ENCODE measurements around the gene DLL1.

DLL1 gene

DNA sequence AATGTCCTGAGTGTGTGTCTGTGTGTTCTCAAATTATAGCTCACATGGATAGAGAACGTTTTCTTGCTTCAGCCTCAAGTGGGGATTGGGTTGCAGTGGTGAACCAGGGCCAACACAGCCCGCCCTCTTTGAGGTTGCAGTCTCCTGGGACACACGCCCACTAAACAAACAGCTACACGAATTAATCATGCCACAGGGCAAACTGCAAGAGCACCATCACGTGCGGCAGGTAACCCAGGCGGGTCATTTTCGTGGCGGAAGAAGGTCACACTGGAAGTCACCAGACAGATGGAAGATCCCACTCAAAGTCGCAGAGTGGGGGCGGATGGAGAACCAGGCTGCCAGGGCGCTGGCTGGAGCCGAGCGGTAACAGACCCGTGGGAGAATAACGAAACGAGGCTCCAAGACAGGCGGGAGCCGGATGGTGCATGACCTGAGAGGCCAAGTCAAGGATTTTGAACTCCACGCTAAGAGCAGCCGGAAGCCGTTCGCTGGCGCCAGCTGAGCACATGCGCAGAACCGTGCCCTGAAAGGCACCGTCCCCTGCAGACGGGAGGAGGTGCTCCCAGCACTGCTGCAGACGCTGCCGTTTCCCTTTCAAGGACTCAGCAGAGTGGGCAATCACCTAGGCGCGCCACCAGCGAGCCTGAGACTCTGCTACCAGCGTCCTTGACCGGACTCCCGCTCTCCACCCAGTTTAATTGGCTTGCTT is 10.7 kb downstream of the DLL1 start:
- Histone ChIP-seq H3K27me3 (peaks cover 18% of the 10 kb centered on the region), H3K4me1 (ENCODE audit: control insufficient read depth in 1 of 2, insufficient read depth in 1 of 2, low read depth in 1 of 2, low read length in 1 of 2) (peaks cover 12 to 16% of the 10 kb centered on the region in 2 experiments), H3K36me3 (no peaks in the 10 kb centered on the region), H3K9me3 (no peaks in the 10 kb centered on the region), H3K27ac (peak overlapping the region; percentile 75), H3K4me3 (ENCODE audit: low read depth in 1 of 2, low read length in 1 of 2) (peak overlapping the region; percentile 39 to 58)
- TF ChIP-seq, protein P1, sequence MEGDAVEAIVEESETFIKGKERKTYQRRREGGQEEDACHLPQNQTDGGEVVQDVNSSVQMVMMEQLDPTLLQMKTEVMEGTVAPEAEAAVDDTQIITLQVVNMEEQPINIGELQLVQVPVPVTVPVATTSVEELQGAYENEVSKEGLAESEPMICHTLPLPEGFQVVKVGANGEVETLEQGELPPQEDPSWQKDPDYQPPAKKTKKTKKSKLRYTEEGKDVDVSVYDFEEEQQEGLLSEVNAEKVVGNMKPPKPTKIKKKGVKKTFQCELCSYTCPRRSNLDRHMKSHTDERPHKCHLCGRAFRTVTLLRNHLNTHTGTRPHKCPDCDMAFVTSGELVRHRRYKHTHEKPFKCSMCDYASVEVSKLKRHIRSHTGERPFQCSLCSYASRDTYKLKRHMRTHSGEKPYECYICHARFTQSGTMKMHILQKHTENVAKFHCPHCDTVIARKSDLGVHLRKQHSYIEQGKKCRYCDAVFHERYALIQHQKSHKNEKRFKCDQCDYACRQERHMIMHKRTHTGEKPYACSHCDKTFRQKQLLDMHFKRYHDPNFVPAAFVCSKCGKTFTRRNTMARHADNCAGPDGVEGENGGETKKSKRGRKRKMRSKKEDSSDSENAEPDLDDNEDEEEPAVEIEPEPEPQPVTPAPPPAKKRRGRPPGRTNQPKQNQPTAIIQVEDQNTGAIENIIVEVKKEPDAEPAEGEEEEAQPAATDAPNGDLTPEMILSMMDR (IDR thresholded peaks at IDR 0.05), result no peak

DNA sequence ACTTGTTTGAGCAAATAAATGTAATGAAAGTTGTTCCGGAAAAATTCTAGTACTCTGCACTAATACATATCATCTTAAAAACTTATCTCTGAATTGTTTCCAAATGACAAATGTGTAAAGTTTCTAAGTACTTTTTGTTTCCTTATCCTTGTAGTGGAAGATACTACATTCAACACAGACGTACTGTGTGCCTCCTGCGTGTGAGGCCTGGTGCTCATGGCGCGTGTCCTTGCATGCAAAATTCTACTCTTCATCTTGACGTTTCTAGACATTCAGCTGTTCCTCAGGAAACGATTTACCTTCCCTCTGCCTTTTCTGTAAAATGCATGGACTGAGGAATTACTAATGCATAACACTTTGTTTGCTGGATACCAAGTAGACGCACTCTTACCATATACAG is 11.5 kb downstream of the DLL1 start:
- H3K4me1 ChIP-seq (ENCODE audit: control insufficient read depth in 1 of 2, insufficient read depth in 1 of 2, low read depth in 1 of 2, low read length in 1 of 2), result peaks cover 12 to 16% of the 10 kb centered on the region in 2 experiments
- H3K36me3 ChIP-seq, result no peaks in the 10 kb centered on the region
- no peak overlapping the region for H3K27ac ChIP-seq
- H3K4me3 ChIP-seq (ENCODE audit: low read depth in 1 of 2, low read length in 1 of 2), result no peak overlapping the region
- no peaks in the 10 kb centered on the region for H3K9me3 ChIP-seq
- TF ChIP-seq, protein P1 (IDR thresholded peaks at IDR 0.05), result no peak
- peaks cover 18% of the 10 kb centered on the region for H3K27me3 ChIP-seq

DNA sequence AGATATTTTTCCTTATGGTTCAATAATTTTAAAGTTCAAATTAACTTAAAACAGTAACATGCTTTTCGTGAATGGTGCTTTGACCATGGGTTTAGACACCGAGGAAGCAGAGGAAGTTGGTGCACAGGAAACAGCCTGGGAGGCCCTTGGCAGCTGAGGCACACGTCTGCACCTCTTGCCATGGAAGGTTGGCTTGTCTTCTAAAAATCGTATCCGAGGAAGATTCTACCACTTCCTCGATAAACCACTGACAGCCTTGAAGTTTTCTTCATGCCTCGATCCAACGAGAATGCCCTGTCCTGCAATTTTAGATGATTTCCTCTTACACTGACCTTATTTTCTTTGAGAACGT is 12.2 kb downstream of the DLL1 start:
- Histone ChIP-seq H3K27me3 (peaks cover 15% of the 10 kb centered on the region), H3K4me3 (ENCODE audit: low read depth in 1 of 2, low read length in 1 of 2) (no peak overlapping the region), H3K36me3 (no peaks in the 10 kb centered on the region), H3K9me3 (no peaks in the 10 kb centered on the region), H3K27ac (peak overlapping the region; percentile 69), H3K4me1 (ENCODE audit: control insufficient read depth in 1 of 2, insufficient read depth in 1 of 2, low read depth in 1 of 2, low read length in 1 of 2) (peaks cover 12 to 16% of the 10 kb centered on the region in 2 experiments)
- TF ChIP-seq, protein P1 (IDR thresholded peaks at IDR 0.05), result no peak

DNA sequence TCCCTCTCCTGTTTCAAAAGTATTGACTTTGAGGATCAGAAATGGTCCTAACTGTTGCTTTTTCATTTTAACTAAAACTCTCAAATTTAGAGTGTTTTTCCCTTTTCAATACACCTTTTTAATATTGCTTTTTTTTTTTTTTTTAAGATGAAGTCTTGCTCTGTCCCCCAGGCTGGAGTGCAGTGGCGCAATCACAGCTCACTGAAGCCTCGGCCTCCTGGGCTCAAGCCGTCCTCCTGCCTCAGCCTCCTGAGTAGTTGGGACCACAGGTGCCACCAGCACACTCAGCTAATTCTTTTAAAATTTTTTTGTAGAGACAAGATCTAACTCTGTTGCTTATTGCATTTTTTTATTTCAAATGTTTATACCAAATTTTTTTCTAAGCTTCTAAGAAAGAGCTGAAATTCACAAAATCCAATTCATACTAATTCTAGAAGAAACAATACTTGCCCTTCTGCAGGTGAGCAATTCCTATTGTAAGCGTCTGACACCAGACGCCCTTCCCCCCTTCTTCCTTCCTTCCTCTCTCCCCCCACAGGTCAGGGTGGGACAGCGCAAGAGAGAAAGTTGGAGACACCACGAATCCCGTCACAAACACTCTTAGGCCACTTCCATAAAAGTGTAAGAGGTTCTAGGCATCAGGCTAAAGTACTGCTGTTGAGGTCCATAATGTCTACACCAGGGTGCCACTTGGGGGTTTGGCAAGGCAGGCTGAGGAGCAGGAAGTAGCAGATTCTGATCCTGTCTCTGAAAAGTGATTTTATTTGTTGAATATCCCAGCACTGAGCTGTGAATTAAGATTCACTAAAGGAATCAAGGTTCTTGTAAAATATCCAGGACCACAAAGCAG is 12.8 kb downstream of the DLL1 start:
- peaks cover 18% of the 10 kb centered on the region for H3K27me3 ChIP-seq
- peaks cover 12 to 16% of the 10 kb centered on the region in 2 experiments for H3K4me1 ChIP-seq (ENCODE audit: control insufficient read depth in 1 of 2, insufficient read depth in 1 of 2, low read depth in 1 of 2, low read length in 1 of 2)
- H3K27ac ChIP-seq, result peak overlapping the region; percentile 69
- no peaks in the 10 kb centered on the region for H3K36me3 ChIP-seq
- peak overlapping the region; percentile 12 to 24 for H3K4me3 ChIP-seq (ENCODE audit: low read depth in 1 of 2, low read length in 1 of 2)
- no peaks in the 10 kb centered on the region for H3K9me3 ChIP-seq
- TF ChIP-seq, protein P1 (IDR thresholded peaks at IDR 0.05), result no peak

DNA sequence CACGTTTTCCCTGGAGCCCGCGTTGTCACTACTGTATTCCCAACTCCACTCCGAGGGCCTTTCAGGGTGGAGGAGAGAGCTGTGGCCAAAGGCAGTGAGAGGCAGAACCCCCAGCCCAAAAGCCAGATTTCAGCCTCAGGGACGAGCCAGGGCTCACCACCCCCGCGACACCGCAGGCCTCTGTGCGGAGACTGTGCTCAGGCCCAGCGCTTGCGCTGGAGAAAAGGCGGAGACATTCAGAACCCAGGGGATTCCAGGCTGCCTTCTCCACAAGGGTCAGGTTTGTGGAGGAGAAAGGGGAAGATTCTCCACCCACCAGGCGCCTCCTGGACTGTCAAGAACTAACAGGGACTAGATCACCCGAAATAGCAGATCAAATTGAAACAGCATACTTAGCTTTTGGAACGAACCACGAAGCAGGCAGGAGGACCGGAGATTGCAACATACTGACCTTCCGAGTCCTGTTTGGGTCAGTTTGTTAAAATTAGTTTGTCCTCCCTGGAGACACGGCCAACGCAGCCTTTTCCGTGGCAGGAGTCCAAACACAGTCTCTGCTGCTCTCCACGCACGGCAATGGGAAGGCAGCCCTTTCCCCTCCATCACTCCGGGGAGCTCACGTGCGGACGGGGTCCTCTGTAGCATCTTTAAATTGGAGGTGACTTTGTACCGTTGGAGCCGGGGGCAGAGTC is 14.4 kb downstream of the DLL1 start:
- TF ChIP-seq, protein P1 (IDR thresholded peaks at IDR 0.05), result no peak

More for the DNA sequence above, 14.4 kb downstream of the DLL1 start:
- Histone ChIP-seq H3K4me1 (ENCODE audit: control insufficient read depth in 1 of 2, insufficient read depth in 1 of 2, low read depth in 1 of 2, low read length in 1 of 2) (peaks cover 20 to 25% of the 10 kb centered on the region in 2 experiments), H3K4me3 (ENCODE audit: low read depth in 1 of 2, low read length in 1 of 2) (no peak overlapping the region), H3K27me3 (peaks cover 28% of the 10 kb centered on the region), H3K27ac (no peak overlapping the region), H3K36me3 (no peaks in the 10 kb centered on the region), H3K9me3 (no peaks in the 10 kb centered on the region)

Measured in neutrophil (primary cell).